PC-3 (cell line): Measurements from ENCODE around the gene TRIOBP. TPM values are rescaled to one million over a fixed set of nuclear protein-coding genes. Genes with fewer than 3 reads are reported as not detected.
A peak's percentile ranks its signal among the peaks of the same experiment; 100 is the strongest.

Experiments
- ATAC-seq: fragments of 200-7000 bp; cut with Tn5 transposase; 2 replicates; pipeline ENCODE4 v1.9.1; 2020; ENCODE audit warnings: mild to moderate bottlenecking, moderate library complexity
- BruUV-seq: library from RNA; stranded (reverse); fragments of 400-500 nt; replicated peaks from 2 replicates; lab custom pipeline; 2021; lab: Mats Ljungman, UMichigan
- CTCF ChIA-PET: fragments of 300-600 bp; sonication (Branson Sonifier 250); formaldehyde crosslinking; loops from one replicate; lab custom pipeline; 2022; ENCODE audit warnings: antibody characterized with exemption; lab: Charles Lee
- POLR2A ChIA-PET: fragments of 300-600 bp; sonication (Branson Sonifier 250); formaldehyde crosslinking; loops from one replicate; lab custom pipeline; 2022; ENCODE audit warnings: antibody characterized with exemption; ENCODE audit not compliant: unreplicated experiment; lab: Charles Lee
- DNase-seq: peaks from one replicate; pipeline ENCODE4 v3.0.0-alpha.2; 2015
- H2AFZ ChIP-seq: fragments of 300-600 bp; sonication (generic); 2 replicates; pipeline ENCODE4 v1.6.0; 2016; ENCODE audit warnings: antibody characterized with exemption, low read length
- H3F3A ChIP-seq: fragments of 300-600 bp; sonication (generic); one replicate; pipeline ENCODE4 v1.6.0; 2017; ENCODE audit warnings: antibody characterized with exemption, low read length, control low read depth, mild to moderate bottlenecking; ENCODE audit not compliant: unreplicated experiment
- H3K27ac ChIP-seq: fragments of 300-600 bp; sonication (generic); 2 replicates; pipeline ENCODE4 v1.5.1; 2016; ENCODE audit warnings: mild to moderate bottlenecking, low read length
- H3K27me3 ChIP-seq: fragments of 300-600 bp; sonication (generic); 2 replicates; pipeline ENCODE4 v1.6.1; 2016; ENCODE audit warnings: low read length, mixed read lengths
- H3K36me3 ChIP-seq: fragments of 300-600 bp; sonication (generic); 2 replicates; pipeline ENCODE4 v1.6.1; 2016; ENCODE audit warnings: low read depth, mixed run types, low read length, mixed read lengths
- H3K4me1 ChIP-seq: fragments of 300-600 bp; sonication (generic); 2 replicates; pipeline ENCODE4 v1.5.1; 2016; ENCODE audit warnings: low read length; ENCODE audit not compliant: insufficient read depth
- H3K4me2 ChIP-seq: fragments of 300-600 bp; sonication (generic); 2 replicates; pipeline ENCODE4 v1.6.0; 2016; ENCODE audit warnings: low read length
- H3K4me3 ChIP-seq: fragments of 300-600 bp; sonication (generic); 2 replicates; pipeline ENCODE4 v1.5.1; 2016; ENCODE audit warnings: mild to moderate bottlenecking, low read length, mixed read lengths
- H3K79me2 ChIP-seq: fragments of 300-600 bp; sonication (generic); 2 replicates; pipeline ENCODE4 v1.6.1; 2017; ENCODE audit warnings: low read length, mixed read lengths
- H3K9ac ChIP-seq: fragments of 300-600 bp; sonication (generic); 2 replicates; pipeline ENCODE4 v1.6.0; 2016; ENCODE audit warnings: mild to moderate bottlenecking, low read length
- H3K9me2 ChIP-seq: fragments of 300-600 bp; sonication (generic); replicated peaks from 2 replicates; pipeline ENCODE4 v1.6.1; 2016; ENCODE audit warnings: mixed run types, low read length, mixed read lengths
- H3K9me3 ChIP-seq: fragments of 300-600 bp; sonication (generic); 2 replicates; pipeline ENCODE4 v1.6.1; 2016; ENCODE audit warnings: low read length, mixed read lengths
- H4K20me1 ChIP-seq: fragments of 300-600 bp; sonication (generic); 2 replicates; pipeline ENCODE4 v1.6.1; 2016; ENCODE audit warnings: low read length, mixed read lengths
- CTCF ChIP-seq: fragments of 300-600 bp; sonication (generic); conservative IDR thresholded peaks from 2 replicates; pipeline ENCODE4 v1.5.1; 2017; ENCODE audit warnings: antibody characterized with exemption, low read depth, mild to moderate bottlenecking, low read length
- EZH2 ChIP-seq: fragments of 300-600 bp; sonication (generic); IDR thresholded peaks from one replicate; pipeline ENCODE4 v1.6.1; 2017; ENCODE audit warnings: antibody characterized with exemption, mild to moderate bottlenecking, low read length; ENCODE audit not compliant: unreplicated experiment
- EZH2phosphoT487 ChIP-seq: fragments of 300-600 bp; sonication (generic); IDR thresholded peaks from 2 replicates; pipeline ENCODE4 v1.6.1; 2018; ENCODE audit warnings: mild to moderate bottlenecking, antibody characterized with exemption, low read length, borderline replicate concordance
- intact Hi-C: fragments of 100-400 bp; cut with micrococcal nuclease; formaldehyde crosslinking; loops from 2 replicates; pipeline ENCODE4 v1.9.0; 2023
- total RNA-seq: library from RNA; depleted of rRNA; stranded (reverse); fragments of >200 nt; gene quantifications from 2 replicates; pipeline ENCODE4 v1.2.3, GENCODE V29; 2014

Gene TRIOBP
- total RNA-seq, 1 experiment from 2014 or later, result 64.5 TPM

- Histone ChIP-seq H3K79me2 (no peaks in the 10 kb centered on the region), H4K20me1 (no peaks in the 10 kb centered on the region), H3K27me3 (no peaks in the 10 kb centered on the region), H2AFZ (no peak overlapping the region), H3K9me3 (no peaks in the 10 kb centered on the region), H3K9ac (no peak overlapping the region), H3K9me2 (no peaks in the 10 kb centered on the region), H3K4me3 (no peak overlapping the region), H3K27ac (no peak overlapping the region), H3F3A (no peaks in the 10 kb centered on the region), H3K36me3 (peaks cover 17% of the 10 kb centered on the region), H3K4me2 (no peak overlapping the region), H3K4me1 (peaks cover 5% of the 10 kb centered on the region; the same call in 1 of the 2 replicates)
- DNase-seq (no peak), ATAC-seq (no peak)
- TF ChIP-seq EZH2phosphoT487, result no peak
- TF ChIP-seq EZH2, result no peak
- no peak for TF ChIP-seq CTCF
- ChIA-PET CTCF (no interaction called here), POLR2A (no interaction called here)
- BruUV-seq, result no TSS peak
- intact Hi-C loops, result no loop called here
These were observed 68.7 kb downstream of the TRIOBP start for GRCh38 chr22:37765498-37765897.

GRCh38 chr22:37765953-37766576 lies 69.2 kb downstream of the TRIOBP start:
- Histone ChIP-seq H4K20me1 (no peaks in the 10 kb centered on the region), H3K27ac (no peak overlapping the region), H3K4me2 (no peak overlapping the region), H3K4me3 (no peak overlapping the region), H2AFZ (no peak overlapping the region), H3K27me3 (no peaks in the 10 kb centered on the region), H3K9ac (no peak overlapping the region), H3K36me3 (peaks cover 17% of the 10 kb centered on the region), H3K9me2 (no peaks in the 10 kb centered on the region), H3F3A (no peaks in the 10 kb centered on the region), H3K9me3 (no peaks in the 10 kb centered on the region), H3K79me2 (no peaks in the 10 kb centered on the region), H3K4me1 (peaks cover 5% of the 10 kb centered on the region; the same call in 1 of the 2 replicates)
- ChIA-PET POLR2A (no interaction called here), CTCF (no interaction called here)
- intact Hi-C loops, result no loop called here
- no TSS peak for BruUV-seq
- no peak for TF ChIP-seq EZH2phosphoT487
- TF ChIP-seq CTCF, result no peak
- TF ChIP-seq EZH2, result no peak
- DNase-seq (no peak), ATAC-seq (peak; percentile 9; the same call in 1 of the 2 replicates)

GRCh38 chr22:37768273-37768672 lies 71.4 kb downstream of the TRIOBP start:
- Histone ChIP-seq H3K27ac (no peak overlapping the region), H4K20me1 (no peaks in the 10 kb centered on the region), H3K4me3 (no peak overlapping the region), H3K4me1 (no peaks in the 10 kb centered on the region), H3K9me2 (no peaks in the 10 kb centered on the region), H3K36me3 (peaks cover 23% of the 10 kb centered on the region), H3K79me2 (no peaks in the 10 kb centered on the region), H3K9ac (no peak overlapping the region), H3K4me2 (no peak overlapping the region), H2AFZ (no peak overlapping the region), H3F3A (no peaks in the 10 kb centered on the region), H3K27me3 (no peaks in the 10 kb centered on the region), H3K9me3 (no peaks in the 10 kb centered on the region)
- ATAC-seq (no peak), DNase-seq (no peak)
- ChIA-PET CTCF (no interaction called here), POLR2A (no interaction called here)
- no TSS peak for BruUV-seq
- intact Hi-C loops, result no loop called here
- TF ChIP-seq CTCF (peak; percentile 47; the same call in 1 of the 2 replicates), EZH2phosphoT487 (no peak)
